ENCODE measurements around the gene SMAD3. TPM values are rescaled to one million over a fixed set of nuclear protein-coding genes. Genes with fewer than 3 reads are reported as not detected.
A peak's percentile ranks its signal among the peaks of the same experiment; 100 is the strongest.

The SMAD3 gene
- total and polyA plus RNA-seq, 10 of the 15 experiments (the other 5 are each of a cell fraction or from before 2014, with no cell fraction given) = 5.6 to 43.2 (median 16.0) TPM

- ChIA-PET CTCF (interaction anchor here (1.0 to 1.1 kb wide), 2 partner anchors 16 to 20 kb away, joined by 3 read pairs; no protein-coding TSS in a partner anchor), SMC1A (ENCODE audit: uncharacterized antibody, unreplicated experiment) (interaction anchor here (0.6 to 1.6 kb wide), 3 partner anchors 8 to 52 kb away, joined by 3 to 7 read pairs (median 7); no protein-coding TSS in a partner anchor), RAD21 (ENCODE audit: unreplicated experiment) (interaction anchor here (1.2 kb wide), 1 partner anchor 44 kb away, joined by 3 read pairs; no protein-coding TSS in a partner anchor), POLR2A (no interaction called here)
- Histone ChIP-seq H3K4me3 (no peak overlapping the region), H3K4me1 (ENCODE audit: control insufficient read depth, insufficient read depth, low read length) (peaks cover 10% of the 10 kb centered on the region), H3K4me2 (ENCODE audit: control insufficient read depth, insufficient read depth) (peak overlapping the region; percentile 57; the same call in 1 of the 2 replicates), H3K27me3 (replicated peaks in 1 of 2; ENCODE audit: control insufficient read depth in 2 of 2, insufficient read depth in 2 of 2, low read length in 1 of 2) (no peaks in the 10 kb centered on the region), H3K9me3 (replicated peaks; ENCODE audit: control insufficient read depth, insufficient read depth, low read length) (no peaks in the 10 kb centered on the region), H2AFZ (ENCODE audit: control insufficient read depth, low read depth, low read length) (no peak overlapping the region), H3K36me3 (ENCODE audit: control insufficient read depth in 2 of 2, insufficient read depth in 2 of 2, low read length in 1 of 2) (no peaks in the 10 kb centered on the region), H3K27ac (ENCODE audit: control insufficient read depth, insufficient read depth) (no peak overlapping the region), H3K79me2 (ENCODE audit: control insufficient read depth, insufficient read depth, low read length) (no peaks in the 10 kb centered on the region), H4K20me1 (ENCODE audit: control insufficient read depth, insufficient read depth) (no peaks in the 10 kb centered on the region), H3K9ac (ENCODE audit: control insufficient read depth, insufficient read depth, low read length) (no peak overlapping the region)
- BruUV-seq (replicated peaks) = no TSS peak
- in situ Hi-C loops (cut with MboI) (no loop called here), intact Hi-C loops (cut with micrococcal nuclease; ENCODE audit: unreplicated experiment) (no loop called here)
- 52% methylated on average over 3 of the region's 3 CpGs for WGBS (ENCODE audit: insufficient coverage, insufficient replicate concordance, low lambda C conversion rate, missing lambda C conversion rate)
- no peak for ATAC-seq
- no peak for FAIRE-seq
- no peak for TF ChIP-seq IKZF2 (IDR thresholded peaks at IDR 0.05)
- no peak for TF ChIP-seq BCL11A (IDR thresholded peaks at IDR 0.05; ENCODE audit: low read depth, low read length)
- no peak for TF ChIP-seq NFYA (IDR thresholded peaks at IDR 0.05; ENCODE audit: borderline replicate concordance, low read depth, low read length)
- TF ChIP-seq NRF1 (conservative IDR thresholded peaks at IDR 0.05; ENCODE audit: low read depth, low read length) = no peak
- TF ChIP-seq STAT3 (IDR thresholded peaks at IDR 0.05; ENCODE audit: low read depth, low read length) = no peak
- no peak for TF ChIP-seq GABPA (IDR thresholded peaks at IDR 0.05; ENCODE audit: low read depth)
- TF ChIP-seq MYB (IDR thresholded peaks at IDR 0.05; ENCODE audit: borderline replicate concordance, low read depth, low read length) = no peak
- TF ChIP-seq PBX3 (IDR thresholded peaks at IDR 0.05; ENCODE audit: insufficient replicate concordance, low read depth, low read length) = no peak
- no peak for TF ChIP-seq REST (IDR thresholded peaks at IDR 0.05; ENCODE audit: low read depth, low read length)
- no peak for TF ChIP-seq ZNF207 (IDR thresholded peaks at IDR 0.05; ENCODE audit: borderline replicate concordance)
- no peak for TF ChIP-seq ZBED1 (IDR thresholded peaks at IDR 0.05; ENCODE audit: borderline replicate concordance)
- TF ChIP-seq ETV6 (conservative IDR thresholded peaks at IDR 0.05 in 1 of 2, IDR thresholded peaks at IDR 0.05 in 1 of 2; ENCODE audit: borderline replicate concordance in 1 of 2, low read depth in 1 of 2) = no peak
- no peak for TF ChIP-seq RELA (IDR thresholded peaks at IDR 0.05; ENCODE audit: borderline replicate concordance, partially characterized antibody)
- TF ChIP-seq NFIC (IDR thresholded peaks at IDR 0.05; ENCODE audit: low read depth, low read length) = no peak
- TF ChIP-seq SMAD1 (IDR thresholded peaks at IDR 0.05; ENCODE audit: low read depth, partially characterized antibody) = no peak
- no peak for TF ChIP-seq SMARCA5 (IDR thresholded peaks at IDR 0.05)
- no peak for TF ChIP-seq FOXK2 (IDR thresholded peaks at IDR 0.05)
- no peak for TF ChIP-seq ZBTB4 (CRISPR knock-in tag; IDR thresholded peaks at IDR 0.05)
- no peak for DNase-seq (ENCODE audit: low read depth, low spot score)
Observed at GRCh38 chr15:67024998-67025368, 40.4 kb upstream of the SMAD3 start.
